Measurements from ENCODE around the gene FERMT1.

DNA sequence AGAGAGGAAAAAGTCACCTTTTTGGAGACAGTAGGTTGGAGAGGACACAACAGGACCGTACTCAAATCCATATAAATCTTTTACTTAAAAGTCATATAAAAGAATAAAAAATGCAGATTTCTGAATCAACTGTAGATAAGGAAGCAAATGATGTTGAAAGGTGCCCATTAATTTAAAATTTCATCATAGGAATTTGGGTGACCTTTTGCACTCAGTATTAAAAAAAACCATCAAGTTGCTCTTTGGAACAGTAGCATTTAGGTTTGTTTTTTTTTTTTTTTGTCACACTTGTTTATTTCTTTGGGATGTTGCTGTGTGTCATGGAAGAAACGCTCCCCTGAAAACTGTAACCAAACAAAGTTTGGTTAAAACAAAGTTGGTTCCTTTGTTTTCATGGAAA is 48.0 kb downstream of the FERMT1 start:
- TF ChIP-seq EZH2phosphoT487 (IDR thresholded peaks at IDR 0.05; ENCODE audit: insufficient read depth, low read depth), result no peak
- no peak for TF ChIP-seq EZH2 (IDR thresholded peaks at IDR 0.05; ENCODE audit: insufficient read depth, poor library complexity, severe bottlenecking)

Data from GM23248 (cell line).